Lower leg skin (tissue), 3 donors: Measurements from ENCODE around the gene LOXL1.
"Not testable (repeated sequence)": the region's sequence is repeated elsewhere in the genome, so short reads cannot be mapped to it uniquely, and the experiment has no call there.

ENCODE experiments used
- CTCF ChIP-seq, 3 donors: fragments of 450-650 bp; IDR thresholded peaks; one replicate each; pipeline ENCODE4 v1.5.1; 2016; ENCODE audit warnings: antibody characterized with exemption in 3 of 3, mild to moderate bottlenecking in 3 of 3, moderate library complexity in 2 of 3
- POLR2A ChIP-seq, 2 donors: fragments of 450-650 bp; IDR thresholded peaks; one replicate each; pipeline ENCODE4 v1.6.1; 2016 to 2017; ENCODE audit warnings: antibody characterized with exemption in 2 of 2, mild to moderate bottlenecking in 1 of 2, moderate library complexity in 1 of 2

DNA sequence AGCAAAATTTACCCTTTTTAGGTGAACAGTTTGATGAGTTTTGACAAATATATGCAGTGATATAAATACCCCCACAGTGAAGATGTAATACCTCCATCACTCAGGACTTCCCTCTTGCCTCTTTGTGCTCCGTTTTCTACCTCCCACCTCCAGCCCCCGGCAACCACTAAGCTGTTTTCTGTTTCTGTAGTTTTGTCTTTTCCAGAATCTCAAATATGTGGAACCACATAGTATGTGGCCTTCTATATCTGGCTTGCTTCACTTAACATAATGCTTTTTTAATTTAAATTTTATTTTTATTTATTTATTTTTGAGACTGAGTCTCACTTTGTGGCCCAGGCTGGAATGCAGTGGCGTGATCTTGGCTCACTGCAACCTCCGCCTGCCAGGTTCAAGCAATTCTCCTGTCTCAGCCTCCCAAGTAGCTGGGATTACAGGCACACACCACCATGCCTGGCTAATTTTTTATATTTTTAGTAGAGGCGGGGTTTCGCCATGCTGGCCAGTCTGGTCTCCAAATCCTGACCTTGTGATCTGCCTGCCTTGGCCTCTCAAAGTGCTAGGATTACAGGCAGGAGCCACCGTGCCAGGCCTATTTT is 34.3 kb downstream of the LOXL1 start:
- TF ChIP-seq CTCF, POLR2A (IDR thresholded peaks at IDR 0.05): not testable (repeated sequence)
